Coronary artery (tissue), 2 donors: ENCODE measurements around the gene ANKZF1.

Experiments used
- DNase-seq: peaks from one replicate; pipeline ENCODE4 v3.0.0-alpha.2; 2017; ENCODE audit warnings: low spot score
- H3K27ac ChIP-seq, 2 donors: fragments of 200-600 bp; sonication (generic); one replicate each; pipeline ENCODE4 v1.5.1; 2016 to 2019
- H3K4me3 ChIP-seq: fragments of 200-600 bp; sonication (generic); 2 replicates; pipeline ENCODE4 v1.5.1; 2016; ENCODE audit warnings: mild to moderate bottlenecking, moderate library complexity
- CTCF ChIP-seq: fragments of 200-600 bp; sonication (generic); IDR thresholded peaks from one replicate; pipeline ENCODE4 v1.5.1; 2019; ENCODE audit warnings: antibody characterized with exemption

ANKZF1 gene

GRCh38 chr2:219229305-219230058 lies at the start of gene ANKZF1, which contains the start of gene ATG9A:
ANKZF1 (plus strand) TSS chr2:219229806; CDS start chr2:219230258, 452 bp downstream.
ATG9A (minus strand) TSS chr2:219229636; CDS start chr2:219228024, 1,612 bp downstream.
- TF ChIP-seq CTCF: no peak
- peak within 1 kb of the TSS; percentile 86 for H3K4me3 ChIP-seq
- peak; percentile 100 for DNase-seq
- peak within 1 kb of the TSS; percentile 91 to 96 for H3K27ac ChIP-seq

- no peak overlapping the region for H3K27ac ChIP-seq
- H3K4me3 ChIP-seq: no peak overlapping the region
- no peak for DNase-seq
- TF ChIP-seq CTCF: no peak
Observed at GRCh38 chr2:219180961-219181360, 48.6 kb upstream of the ANKZF1 start.

GRCh38 chr2:219181531-219181930 lies 48.1 kb upstream of the ANKZF1 start:
- no peak overlapping the region for H3K4me3 ChIP-seq
- no peak for DNase-seq
- no peak overlapping the region for H3K27ac ChIP-seq
- TF ChIP-seq CTCF: no peak

- no peak for TF ChIP-seq CTCF
- Histone ChIP-seq H3K4me3 (no peak overlapping the region), H3K27ac (no peak overlapping the region)
- DNase-seq: no peak
Observed at GRCh38 chr2:219182331-219183150, 47.1 kb upstream of the ANKZF1 start.

- no peak overlapping the region for H3K27ac ChIP-seq
- no peak for TF ChIP-seq CTCF
Observed at GRCh38 chr2:219183151-219183772, 46.3 kb upstream of the ANKZF1 start.

GRCh38 chr2:219184121-219184520 lies 45.5 kb upstream of the ANKZF1 start:
- H3K4me3 ChIP-seq: no peak overlapping the region
- no peak for DNase-seq
- TF ChIP-seq CTCF: no peak

More at GRCh38 chr2:219183151-219183772, 46.3 kb upstream of the ANKZF1 start:
- H3K4me3 ChIP-seq: no peak overlapping the region
- DNase-seq: no peak

More at GRCh38 chr2:219184121-219184520, 45.5 kb upstream of the ANKZF1 start:
- no peak overlapping the region for H3K27ac ChIP-seq
